ENCODE measurements around the gene PPAT.
"Not testable (repeated sequence)": the region's sequence is repeated elsewhere in the genome, so short reads cannot be mapped to it uniquely, and the experiment has no call there.

Gene PPAT

GRCh38 chr4:56387023-56388001, 48.1 kb downstream of the PPAT start, which contains the start of gene AASDH:
AASDH (minus strand) TSS chr4:56387491; CDS start chr4:56384299, 3,192 bp downstream.
- in situ Hi-C loops (cut with HindIII; ENCODE audit: low sequenced_read_pairs): no loop called here

- in situ Hi-C loops (cut with HindIII; ENCODE audit: low sequenced_read_pairs): no loop called here
Observed at GRCh38 chr4:56386091-56386490, 49.3 kb downstream of the PPAT start.

DNA sequence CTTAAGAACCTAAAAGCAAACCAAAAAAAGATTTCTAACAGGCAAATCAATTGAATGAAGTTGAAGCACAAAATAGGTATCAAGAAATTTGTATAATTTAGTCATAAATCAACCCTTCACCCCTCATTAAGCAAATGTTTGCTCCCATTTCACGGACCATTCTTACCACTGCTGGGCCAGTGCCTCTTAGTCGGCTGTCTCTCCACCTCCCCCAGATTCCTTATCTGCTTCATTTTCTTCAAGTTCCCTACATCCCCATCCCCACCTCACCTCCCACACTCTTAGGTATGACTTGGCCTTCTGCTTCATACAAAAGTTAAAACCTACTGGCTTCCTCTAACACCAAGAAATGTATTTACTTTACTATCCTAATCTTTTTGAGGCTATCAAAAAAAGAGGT, 60.0 kb downstream of the PPAT start:
- in situ Hi-C loops (cut with HindIII; ENCODE audit: low sequenced_read_pairs): no loop called here

DNA sequence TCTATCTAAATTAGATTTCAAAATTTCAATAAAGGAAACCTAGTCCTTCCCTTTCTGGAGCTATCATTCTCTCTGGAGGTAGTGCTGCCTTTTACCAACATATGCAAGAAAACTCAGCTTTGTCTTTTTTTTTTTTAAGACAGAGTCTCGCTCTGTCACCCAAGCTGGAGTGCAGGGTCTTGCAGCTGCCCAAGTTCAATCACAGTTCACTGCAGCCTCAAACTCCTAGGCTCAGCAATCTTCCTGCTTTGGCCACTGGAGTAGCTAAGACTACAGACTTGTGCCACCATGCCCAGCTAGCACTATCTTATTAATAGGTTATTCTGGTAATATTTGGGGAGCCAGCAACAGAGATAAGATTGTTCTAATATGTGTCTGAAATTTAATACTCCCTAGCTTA, 60.5 kb downstream of the PPAT start:
- in situ Hi-C loops (cut with HindIII; ENCODE audit: low sequenced_read_pairs): no loop called here

- in situ Hi-C loops (cut with HindIII; ENCODE audit: low sequenced_read_pairs): no loop called here
Observed at GRCh38 chr4:56372774-56373173, 62.6 kb downstream of the PPAT start.

DNA sequence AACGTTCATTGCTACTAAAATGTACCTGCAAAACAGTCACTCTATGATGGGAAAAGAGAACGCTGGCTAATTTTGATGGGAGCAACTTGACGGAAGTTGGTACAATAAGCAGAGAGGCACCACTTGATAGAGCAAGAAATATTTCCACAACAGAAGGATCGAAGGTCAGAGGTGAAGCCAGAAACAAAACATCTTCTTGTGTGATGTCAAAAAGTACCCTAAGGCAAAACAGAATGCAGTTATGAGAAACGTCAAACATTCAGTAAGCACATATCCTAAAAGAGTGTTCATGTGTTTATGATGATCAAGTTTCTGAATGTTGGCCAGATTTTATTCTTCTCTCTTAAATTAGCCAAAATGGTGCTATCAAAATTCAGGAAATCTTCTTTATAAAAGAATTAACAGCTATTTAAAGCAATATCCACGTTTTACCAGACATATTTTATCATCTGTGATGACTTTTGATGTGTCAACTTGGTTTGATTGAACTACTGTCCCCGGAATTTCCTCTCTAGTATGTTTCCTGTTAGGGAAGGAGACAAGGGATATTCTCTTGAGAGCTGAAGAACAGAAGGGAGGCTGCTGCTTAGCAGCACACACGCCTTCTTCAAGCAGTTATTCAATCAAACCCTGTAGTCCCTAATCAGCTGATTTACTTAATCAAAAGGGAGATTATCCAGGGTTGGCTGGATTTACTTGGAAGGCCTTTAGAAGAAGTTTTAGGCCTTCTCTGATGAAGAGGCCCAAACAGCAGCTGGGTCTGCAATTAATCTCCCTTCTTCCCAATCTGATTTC, 63.8 kb downstream of the PPAT start:
- in situ Hi-C loops (cut with HindIII; ENCODE audit: low sequenced_read_pairs): no loop called here

DNA sequence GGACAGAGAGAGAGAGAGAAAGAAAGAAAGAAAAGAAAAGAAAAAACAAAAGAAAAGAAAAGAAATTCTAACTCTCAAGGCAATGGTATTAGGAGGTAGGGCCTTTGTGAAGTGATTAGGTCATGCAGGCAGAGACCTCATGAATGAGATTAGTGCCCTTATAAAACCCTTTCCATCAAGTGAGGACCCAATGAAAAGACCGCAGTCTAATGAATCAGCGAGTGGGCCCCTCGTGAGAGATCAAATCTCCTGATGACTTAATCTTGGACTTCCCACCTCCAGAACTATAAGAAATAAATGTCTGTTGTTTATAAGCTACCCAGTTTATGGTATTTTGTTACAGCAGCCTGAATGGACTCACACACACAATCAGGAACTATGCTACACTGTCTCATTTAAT, 65.0 kb downstream of the PPAT start:
- in situ Hi-C loops (cut with HindIII; ENCODE audit: low sequenced_read_pairs): no loop called here

- in situ Hi-C loops (cut with HindIII; ENCODE audit: low sequenced_read_pairs): not testable (repeated sequence)
Observed at GRCh38 chr4:56362981-56363380, 72.4 kb downstream of the PPAT start.

DNA sequence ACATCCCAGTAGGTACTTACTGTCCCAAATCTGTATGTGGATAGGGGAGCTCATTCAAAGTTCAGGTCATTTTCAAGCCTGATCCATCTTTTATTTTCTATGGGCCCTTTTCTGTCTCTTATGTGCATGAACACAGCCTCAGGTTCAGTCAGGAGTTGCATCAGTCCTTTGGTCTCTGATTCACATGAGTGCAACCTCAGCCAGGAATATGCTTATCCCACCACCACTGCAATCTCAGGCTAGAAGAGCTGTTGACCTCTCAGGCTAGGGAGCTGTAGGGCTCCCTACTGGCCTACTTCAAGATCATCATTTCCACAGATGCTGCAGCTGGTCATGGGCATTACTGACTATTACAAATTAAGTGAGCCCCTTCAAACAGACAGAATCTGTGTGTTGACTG, 75.3 kb downstream of the PPAT start:
- in situ Hi-C loops (cut with HindIII; ENCODE audit: low sequenced_read_pairs): no loop called here

DNA sequence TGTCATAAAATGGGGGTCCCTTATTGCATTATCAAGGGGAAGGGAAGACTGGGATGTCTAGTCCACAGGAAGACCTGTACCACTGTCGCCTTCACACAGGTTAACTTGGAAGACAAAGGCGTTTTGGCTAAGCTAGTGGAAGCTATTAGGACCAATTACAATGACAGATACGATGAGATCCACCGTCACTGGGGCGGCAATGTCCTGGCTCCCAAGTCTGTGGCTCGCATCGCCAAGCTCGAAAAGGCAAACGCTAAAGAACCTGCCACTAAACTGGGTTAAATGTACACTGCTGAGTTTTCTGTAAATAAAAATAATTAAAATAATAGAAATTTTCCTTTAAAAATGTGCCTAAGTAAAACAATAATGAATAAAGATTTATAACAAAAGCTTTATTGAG, 78.8 kb downstream of the PPAT start:
- in situ Hi-C loops (cut with HindIII; ENCODE audit: low sequenced_read_pairs): no loop called here

GRCh38 chr4:56348576-56348975, 86.8 kb downstream of the PPAT start:
- in situ Hi-C loops (cut with HindIII; ENCODE audit: low sequenced_read_pairs): no loop called here

DNA sequence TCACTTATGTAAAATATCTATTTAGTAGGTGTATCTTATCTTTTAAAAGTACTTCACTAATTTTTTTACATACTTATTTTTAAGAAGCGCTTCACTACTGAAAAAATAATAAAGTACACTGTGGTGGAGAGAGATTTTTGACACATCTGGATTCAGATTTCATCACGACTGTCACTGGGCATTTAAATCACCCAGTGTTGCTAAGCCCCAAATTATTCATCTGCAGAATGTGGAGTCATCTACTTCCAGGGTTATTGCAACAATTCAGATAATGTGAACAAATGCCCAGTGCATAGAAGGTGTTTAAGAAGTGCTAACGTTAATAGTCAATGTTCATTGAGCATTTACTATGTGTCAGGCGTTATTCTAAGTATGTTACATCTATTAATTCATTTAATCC, 90.0 kb downstream of the PPAT start:
- in situ Hi-C loops (cut with HindIII; ENCODE audit: low sequenced_read_pairs): no loop called here
